Hematopoietic multipotent progenitor cell treated with erythropoietin and hydrocortisone succinate and interleukin-3 and kit ligand, for 6 days (in vitro differentiated cells): ENCODE measurements around the gene ACP2.

Source experiments
- DNase-seq: peaks from one replicate; pipeline ENCODE4 v3.0.0-alpha.2; 2015

ACP2 gene, protein sequence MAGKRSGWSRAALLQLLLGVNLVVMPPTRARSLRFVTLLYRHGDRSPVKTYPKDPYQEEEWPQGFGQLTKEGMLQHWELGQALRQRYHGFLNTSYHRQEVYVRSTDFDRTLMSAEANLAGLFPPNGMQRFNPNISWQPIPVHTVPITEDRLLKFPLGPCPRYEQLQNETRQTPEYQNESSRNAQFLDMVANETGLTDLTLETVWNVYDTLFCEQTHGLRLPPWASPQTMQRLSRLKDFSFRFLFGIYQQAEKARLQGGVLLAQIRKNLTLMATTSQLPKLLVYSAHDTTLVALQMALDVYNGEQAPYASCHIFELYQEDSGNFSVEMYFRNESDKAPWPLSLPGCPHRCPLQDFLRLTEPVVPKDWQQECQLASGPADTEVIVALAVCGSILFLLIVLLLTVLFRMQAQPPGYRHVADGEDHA

DNA sequence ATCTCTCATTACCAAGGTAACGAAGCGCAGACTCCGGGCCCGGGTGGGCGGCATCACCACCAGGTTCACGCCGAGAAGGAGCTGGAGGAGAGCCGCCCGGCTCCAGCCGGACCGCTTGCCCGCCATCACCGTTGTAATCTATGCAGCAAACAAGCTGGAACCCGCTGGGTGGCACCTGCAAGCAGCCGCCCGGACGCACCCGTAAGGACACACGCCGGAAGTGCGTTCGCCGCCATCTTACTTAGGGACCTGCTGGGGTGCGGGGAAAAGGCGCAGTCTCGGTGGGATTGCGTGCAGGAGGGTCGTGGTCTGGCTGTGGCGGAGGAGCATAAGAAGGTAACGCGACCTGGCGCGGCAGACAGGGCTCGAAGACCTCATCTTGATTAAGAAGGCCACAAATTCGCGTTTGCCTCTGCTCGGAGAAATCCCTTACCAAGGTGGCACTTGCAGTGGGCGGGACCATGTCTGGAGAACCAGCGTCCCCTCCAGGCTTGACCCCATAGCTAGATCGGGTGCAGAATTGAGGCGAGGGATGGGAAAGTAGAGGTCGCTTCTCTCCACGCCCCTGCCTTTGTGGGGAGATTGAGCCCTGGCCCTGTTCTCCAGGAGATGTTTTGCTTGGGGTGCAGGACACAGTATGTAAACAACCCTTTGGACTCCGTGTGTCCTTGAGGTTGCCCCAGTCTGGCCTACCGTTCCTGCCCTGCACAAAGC, at the start of gene ACP2:
TSS of gene ACP2 (minus strand) at position 151 of the 714 bp plus-strand sequence. CDS start at position 126, 25 bp downstream.
- DNase-seq, result peak; percentile 95

DNA sequence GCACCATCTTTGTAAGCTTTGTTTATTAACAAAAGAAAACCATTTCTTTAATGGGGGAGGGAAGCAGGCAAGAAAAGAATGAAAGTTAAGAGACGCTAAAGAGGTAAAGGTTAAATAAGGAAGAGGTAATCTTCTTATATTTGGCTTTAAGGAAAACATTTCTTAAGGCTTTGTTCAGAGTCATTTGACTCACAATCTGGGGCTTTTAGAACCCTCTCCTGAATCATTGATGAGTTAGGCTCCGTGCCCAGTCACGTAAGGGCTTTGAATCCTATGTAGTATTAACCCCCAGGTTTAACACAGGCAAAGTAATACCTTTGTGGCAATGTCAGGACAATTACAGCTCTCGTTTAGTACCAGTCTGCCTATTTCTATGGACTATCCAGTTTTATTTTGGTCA, 47.4 kb upstream of the ACP2 start:
- no peak for DNase-seq

DNA sequence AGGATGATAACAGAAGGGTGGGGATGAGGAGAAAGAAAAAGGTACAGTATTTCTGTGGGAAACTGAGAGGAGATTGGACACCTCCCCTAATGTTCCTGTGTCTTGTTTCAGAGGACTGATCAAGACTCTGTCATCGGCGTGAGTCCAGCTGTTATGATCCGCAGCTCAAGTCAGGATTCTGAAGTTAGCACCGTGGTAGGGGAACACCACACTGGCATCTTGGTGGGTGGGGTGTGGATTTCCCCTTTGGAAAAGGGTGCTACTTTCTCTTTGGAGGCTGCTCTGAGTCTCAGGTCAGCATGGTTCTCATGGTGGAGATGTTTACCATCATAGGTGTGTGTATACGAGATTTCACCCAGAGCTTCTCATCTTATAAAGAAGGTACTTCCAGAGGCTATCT, 46.8 kb upstream of the ACP2 start:
- DNase-seq, result no peak

DNA sequence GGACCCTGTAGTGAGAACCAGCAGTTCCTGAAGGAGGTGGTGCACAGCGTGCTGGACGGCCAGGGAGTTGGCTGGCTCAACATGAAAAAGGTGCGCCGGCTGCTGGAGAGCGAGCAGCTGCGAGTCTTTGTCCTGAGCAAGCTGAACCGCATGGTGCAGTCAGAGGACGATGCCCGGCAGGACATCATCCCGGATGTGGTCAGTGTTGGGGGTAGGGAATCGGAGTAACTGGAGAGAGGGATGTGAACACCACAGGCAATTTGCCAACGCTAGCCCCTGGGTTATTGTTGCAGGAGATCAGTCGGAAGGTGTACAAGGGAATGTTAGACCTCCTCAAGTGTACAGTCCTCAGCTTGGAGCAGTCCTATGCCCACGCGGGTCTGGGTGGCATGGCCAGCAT, 41.2 kb upstream of the ACP2 start:
- no peak for DNase-seq

DNA sequence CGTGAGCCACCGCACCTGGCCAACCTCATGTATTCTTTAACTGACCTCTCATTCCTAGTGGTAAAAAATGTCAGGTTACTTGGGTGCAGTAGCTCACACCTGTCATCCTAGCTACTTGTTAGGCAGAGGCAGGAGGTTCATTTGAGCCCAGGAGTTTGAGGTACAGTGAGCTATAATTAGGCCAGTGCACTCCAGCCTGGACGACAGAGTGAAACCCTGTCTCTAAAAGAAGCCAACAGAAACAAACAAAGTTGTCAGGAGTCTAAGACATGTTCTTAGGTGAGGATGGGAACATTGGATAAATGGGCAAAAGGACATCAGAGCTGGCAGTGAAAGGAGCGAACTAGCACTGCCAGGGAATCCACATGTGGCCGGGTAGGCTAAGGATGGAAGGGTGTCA, 39.5 kb upstream of the ACP2 start:
- no peak for DNase-seq

DNA sequence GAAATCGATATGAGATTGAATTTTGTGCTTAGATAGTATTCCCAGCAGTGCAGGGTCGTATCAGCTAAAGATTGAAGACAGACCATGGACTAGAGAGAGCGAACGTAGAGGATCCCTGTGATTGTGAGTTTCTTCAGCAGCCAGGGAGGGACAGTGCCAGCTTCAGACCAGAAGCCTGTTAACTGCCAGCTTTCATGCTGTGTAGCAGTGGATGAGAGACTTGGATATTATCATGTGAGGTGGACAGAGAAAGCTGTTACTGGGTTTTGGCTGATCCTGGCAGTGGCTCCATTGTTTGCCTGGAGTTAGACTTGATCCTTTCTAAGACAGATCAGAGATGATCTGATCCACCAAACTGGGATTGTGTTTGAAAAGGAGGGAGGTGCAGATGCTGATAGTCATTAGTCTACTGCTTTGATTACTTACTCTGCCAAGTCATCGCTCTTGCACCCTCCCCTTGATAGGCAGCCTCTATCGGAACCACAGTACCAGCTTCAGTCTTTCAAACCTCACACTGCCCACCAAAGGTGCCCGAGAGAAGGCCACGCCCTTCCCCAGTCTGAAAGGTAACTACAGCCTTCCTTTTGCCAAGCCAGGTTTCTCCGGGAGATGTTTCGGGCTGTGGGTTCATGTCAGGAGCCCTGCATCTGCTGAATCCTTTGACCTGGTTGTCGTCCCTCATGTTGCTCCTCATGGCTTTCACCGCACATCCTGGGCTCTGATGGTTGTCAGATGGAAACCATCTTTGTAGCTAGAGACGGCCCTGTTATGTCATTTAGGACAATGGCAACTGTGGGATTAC, 37.6 kb upstream of the ACP2 start:
- DNase-seq, result no peak

DNA sequence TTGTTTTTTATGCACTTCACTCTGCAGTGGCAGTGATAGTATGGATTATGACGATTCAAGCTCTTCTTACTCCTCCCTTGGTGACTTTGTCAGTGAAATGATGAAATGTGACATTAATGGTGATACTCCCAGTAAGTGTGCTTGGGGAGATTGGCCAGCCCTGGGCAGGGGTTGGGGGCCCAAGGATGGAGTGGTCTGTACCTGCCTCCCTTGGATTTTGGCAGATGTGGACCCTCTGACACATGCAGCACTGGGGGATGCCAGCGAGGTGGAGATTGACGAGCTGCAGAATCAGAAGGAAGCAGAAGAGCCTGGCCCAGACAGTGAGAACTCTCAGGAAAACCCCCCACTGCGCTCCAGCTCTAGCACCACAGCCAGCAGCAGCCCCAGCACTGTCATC, 35.5 kb upstream of the ACP2 start:
- DNase-seq, result no peak

DNA sequence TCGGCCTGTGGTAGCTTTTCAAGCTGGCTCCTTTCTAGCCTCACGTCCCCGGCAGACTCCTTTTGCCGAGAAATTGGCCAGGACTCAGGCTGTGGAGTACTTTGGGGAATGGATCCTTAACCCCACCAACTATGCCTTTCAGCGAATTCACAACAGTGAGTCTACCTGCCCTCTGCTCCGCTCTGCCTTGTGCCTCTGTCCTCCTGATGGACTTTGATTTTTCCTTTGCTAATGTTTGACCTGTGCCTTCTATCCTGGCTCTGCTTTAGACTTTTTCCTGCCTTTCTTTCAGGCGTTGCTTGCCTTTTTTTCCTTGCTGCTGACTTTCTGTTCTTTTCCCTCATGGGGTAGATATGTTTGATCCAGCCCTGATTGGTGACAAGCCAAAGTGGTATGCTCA, 33.8 kb upstream of the ACP2 start:
- no peak for DNase-seq

DNA sequence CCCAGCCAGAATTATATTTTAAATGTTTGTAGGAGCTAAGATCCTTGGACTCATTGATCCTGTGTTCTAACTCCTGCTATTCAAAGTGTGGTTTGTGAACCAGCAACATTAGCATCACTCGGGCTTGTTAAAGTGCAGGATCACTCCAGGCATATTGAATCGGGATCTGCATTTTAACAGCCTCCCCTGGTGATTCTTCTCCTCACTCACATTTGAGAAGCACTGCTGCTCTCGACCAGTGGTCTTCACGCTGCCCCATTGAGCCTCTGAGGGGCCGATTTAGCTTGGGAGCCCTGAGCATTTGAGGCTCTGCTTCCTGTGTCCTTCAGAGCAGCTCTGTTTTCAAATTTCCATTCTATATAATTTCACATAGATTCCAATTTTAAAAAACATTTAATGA, 32.2 kb upstream of the ACP2 start:
- no peak for DNase-seq

DNA sequence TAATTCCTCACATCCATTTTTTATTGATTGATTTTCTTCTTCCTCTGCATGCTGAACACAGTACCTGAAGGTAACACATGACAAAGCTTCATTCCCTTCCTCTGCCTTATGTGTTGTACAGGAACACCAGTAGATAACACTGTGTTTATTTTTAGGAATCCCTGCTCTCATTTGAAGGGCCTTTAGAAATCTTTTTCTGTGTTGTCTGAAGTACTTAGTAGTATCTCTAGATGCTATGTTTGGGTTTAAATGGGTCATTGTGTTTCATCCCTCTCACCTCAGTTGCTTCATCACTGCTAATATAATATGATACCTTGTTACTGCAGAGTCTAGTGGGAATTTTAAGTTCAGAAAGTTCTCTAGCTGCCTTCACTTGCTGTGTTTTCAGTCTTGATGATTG, 31.5 kb upstream of the ACP2 start:
- no peak for DNase-seq

DNA sequence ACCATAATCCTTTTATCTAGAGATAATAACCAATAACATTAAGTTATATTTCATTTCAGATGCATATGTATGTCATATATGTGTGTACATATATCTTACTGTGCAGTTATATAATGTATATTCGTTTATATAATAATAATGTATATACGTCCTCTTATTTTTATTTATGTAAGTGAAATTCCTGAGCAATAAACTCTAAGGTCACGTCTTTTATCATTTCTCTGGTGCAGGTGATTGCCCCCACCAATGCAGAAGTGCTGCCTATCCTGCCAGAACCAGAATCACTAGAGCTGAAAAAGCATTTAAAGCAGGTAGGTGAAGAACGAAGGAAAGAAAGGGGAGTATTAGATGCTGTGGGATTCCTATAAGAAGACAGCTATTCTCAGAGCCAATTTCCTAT, 30.2 kb upstream of the ACP2 start:
- no peak for DNase-seq

DNA sequence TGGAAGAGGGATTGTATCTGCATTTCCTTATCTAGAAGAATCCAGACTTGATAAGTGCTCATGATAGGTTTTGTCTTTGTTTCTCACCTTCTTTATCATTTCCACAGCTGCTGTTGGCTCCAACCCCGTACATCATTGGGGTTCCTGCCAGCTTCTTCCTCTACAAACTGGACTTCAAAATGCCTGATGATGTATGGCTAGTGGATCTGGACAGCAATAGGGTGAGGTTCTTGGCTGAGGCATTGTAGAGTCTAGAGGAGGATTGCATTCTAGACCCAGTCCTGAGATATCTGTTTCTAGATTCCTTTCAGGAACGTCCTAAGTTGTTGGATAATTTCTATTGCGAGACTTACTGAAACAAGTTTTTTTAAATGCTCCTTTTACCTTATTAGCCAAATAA, 29.4 kb upstream of the ACP2 start:
- no peak for DNase-seq

DNA sequence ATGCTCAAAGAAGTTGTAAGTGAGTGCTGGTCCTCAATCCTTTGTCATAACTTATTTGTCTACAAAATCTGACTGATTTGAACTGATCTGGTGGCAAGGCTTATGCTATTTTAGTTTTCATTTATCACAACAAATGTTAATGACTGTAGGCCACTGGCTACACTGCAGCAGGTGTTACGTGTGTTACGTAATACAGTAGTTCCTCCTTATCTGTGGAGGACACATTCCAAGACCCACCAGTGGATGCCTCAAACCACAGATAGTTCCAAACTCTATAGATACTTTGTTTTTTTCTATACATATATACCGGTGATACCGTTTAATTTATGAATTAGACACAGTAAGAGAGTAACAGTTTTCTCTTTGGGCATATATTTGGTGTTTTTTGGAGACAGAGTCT, 28.3 kb upstream of the ACP2 start:
- peak; percentile 67 for DNase-seq

DNA sequence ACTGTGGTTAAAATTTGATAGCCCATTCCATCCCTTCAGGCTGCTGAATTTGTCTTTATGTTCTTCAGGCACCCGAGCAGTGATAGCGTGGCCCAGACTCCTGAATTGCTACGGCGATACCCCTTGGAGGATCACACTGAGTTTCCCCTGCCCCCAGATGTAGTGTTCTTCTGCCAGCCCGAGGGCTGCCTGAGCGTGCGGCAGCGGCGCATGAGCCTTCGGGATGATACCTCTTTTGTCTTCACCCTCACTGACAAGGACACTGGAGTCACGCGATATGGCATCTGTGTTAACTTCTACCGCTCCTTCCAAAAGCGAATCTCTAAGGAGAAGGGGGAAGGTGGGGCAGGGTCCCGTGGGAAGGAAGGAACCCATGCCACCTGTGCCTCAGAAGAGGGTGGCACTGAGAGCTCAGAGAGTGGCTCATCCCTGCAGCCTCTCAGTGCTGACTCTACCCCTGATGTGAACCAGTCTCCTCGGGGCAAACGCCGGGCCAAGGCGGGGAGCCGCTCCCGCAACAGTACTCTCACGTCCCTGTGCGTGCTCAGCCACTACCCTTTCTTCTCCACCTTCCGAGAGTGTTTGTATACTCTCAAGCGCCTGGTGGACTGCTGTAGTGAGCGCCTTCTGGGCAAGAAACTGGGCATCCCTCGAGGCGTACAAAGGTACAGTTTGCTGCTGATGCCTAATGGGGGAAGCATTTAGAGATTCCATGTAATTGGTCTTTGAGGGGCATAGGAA, 26.1 kb upstream of the ACP2 start:
- DNase-seq, result no peak

DNA sequence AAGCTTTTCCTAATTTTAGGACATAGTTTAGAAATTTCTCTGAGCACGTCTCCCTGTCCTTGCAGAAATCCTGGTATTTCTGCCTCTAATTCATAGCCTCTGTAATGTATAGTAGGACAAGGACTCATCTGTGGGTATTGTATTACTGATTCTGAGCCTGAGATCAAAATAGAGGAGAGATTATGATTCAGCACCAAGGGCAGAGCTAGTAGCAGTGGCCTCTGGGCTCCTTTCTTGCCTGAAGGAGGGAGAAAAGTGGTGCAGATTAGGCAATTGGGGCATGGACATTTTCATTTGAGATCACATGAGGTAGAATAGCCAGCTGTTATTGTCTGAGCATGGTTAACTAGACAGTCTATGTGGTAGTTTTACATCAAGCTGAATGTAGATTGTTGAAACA, 24.1 kb upstream of the ACP2 start:
- peak; percentile 69 for DNase-seq

DNA sequence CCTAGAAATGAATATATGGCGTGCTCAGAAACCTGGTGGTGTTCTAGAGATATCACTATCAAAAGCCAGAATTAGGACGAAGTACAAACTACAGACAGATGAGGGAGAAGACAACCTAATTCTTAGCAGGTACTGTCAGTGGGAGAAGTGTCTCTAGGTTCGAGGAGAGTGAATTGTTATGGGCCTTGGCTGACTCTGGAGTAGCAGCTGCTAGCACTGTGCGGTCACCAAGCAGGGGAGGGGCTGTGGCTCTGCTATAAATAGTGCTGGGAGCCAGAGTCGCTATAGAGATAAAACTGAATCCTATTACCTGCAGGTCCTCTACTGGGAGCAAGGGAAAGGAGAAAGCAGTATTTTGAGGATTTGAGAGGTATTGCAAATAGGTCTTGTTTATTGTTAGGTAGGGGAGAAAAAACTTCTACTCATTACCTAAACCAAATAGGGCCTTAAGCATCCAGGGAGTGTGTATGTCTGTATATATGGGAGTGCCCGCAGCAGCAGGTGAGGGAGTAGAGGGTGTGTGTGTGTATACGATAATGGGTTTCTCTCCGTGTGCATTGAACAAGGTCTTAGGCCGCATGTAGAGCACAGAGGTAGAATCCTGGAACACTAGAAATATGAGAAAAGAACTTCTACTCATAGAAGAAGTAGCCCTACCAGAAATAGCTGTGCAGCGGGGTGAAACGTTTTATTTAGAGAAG, 23.5 kb upstream of the ACP2 start:
- DNase-seq, result peak; percentile 71

DNA sequence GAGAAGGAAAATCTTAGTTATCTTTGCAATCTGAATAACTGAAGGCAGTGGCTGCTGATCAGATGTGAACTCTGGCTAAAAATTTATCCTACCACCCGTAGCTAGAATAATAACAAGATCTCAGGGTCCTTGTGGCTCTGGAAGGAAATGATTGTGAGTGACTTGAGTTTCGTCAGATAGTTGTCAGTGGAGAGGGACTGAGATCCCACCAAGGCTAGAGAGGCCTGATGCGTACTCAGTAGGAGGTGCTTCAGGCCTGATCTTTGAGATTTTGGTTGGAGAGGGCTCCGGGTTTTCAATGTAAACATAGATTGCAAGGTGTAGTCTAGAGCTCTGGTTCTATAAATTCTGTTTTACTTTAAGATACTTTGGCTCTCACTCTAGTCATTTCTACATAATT, 22.7 kb upstream of the ACP2 start:
- peak; percentile 52 for DNase-seq

DNA sequence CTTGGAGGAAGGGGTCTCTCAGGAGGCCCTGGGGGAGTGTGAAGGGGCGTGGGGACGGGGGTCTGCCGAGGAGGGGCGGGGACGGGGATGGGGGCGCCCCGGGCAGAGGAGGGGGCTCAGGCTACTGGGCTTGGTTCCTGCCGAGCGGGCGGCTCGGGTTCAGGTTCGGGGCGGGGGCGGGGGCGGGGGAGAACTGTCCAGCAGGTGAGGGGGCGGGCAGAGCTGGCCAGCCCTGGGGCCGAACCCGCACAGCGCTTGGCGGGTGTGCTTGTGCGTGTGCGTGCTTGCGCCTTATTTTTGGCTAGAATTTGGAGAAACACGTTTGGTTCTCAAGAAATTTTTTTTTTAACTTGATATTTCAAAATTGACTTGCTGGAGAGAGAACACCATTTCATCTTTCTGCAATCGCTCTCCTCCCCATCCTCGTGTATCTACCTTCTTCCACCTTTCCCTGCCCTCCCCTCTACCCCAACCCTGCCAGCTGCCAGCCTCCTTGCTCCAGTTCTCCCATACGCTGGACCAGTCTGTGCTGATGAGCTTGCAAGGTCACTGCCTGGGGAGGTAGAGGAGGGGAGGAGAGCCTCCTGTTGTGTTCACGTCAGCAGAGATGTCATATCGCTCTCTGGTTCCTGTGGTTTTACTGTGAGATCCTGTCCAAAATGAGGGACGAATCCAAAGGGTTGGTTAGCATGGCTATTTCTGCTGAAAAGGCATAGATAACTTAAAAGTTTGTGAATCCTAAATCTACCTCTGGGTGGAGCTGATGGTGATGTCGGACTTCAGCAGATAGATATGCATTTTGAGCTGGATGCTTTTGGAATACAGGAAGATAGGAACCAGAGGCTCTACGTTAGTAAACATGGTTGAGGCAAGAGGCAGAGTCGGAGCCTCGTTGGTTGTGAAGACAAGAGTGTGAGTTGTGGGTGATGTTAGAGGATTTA, 22.0 kb upstream of the ACP2 start:
- peak; percentile 69 for DNase-seq

DNA sequence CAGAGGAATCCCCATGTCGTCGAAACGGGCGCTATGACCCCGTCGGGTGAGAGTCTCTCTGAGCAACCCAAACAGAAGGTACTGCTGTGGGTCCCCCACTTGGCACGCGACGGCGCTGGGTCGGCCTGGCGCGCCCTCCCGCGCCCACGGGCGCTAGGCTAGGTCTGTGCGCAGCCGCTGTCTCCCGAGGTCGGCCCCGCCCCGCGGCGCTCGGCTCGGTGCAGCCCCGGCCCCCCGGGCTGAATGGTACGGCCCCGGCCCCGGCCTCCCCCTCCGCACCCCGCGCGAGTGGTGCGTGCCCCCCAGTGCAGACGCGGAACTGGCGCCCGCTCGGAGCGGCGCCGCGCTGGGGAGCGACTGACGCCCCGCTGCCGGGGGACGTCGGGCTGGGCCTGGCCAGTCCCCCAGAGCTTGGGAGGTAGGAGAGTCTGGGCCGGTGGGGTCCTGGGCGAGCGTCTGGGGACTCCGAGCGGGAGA, 21.3 kb upstream of the ACP2 start, which contains the start of gene MADD:
TSS of gene MADD (plus strand) at position 305 of the 477 bp plus-strand sequence.
- DNase-seq, result peak; percentile 92

DNA sequence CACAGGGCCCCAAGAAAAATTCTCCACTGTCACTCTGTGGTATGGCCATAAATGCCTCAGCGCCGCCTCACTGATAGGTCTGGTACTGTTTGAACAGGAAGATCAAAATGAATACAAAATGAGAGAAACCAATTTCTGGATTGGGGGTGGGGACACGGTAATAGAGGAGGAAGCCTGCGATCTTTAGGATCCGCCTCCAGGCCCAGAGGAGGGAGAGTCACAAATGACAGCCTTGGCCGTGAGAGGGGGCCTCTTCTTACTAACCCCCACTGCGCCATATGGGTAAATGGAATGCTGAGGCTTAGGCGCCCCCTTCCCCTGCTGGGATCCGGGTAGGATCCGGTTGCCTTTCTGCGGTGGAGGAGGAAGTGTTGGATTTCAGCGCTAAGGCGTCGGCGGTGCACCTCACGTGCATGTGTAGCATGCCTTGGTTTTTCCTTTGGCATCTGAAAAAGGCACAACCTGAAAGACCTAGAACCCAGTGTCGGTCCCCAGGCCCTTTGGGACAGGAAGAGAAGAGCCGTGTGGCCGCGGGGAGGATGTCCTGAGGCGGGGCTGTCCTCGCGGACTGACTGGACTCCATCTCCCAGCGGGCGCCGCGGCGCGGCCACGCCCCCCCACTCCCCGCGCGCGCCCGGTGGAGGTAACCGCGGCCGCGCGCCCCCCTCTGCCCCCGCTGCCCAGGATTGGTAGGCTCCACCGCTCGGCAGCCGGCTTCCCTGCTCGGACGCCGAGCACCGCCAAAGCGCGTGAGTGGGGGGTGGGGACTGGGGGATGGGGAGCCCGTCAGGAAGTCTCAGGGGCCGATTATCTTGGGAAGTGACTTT, 20.6 kb upstream of the ACP2 start:
- DNase-seq, result peak; percentile 96
